Natural killer cell treated with Interleukin-12 subunit alpha and Interleukin-12 subunit beta and Interleukin-15 and Interleukin-18, amount 100 ng/mL, for 72 hours (primary cell): ENCODE results near the gene FCHO1. TPM values are rescaled to one million over a fixed set of nuclear protein-coding genes. Genes with fewer than 3 reads are reported as not detected.

ENCODE experiments used
- ATAC-seq, 2 donors: fragments of 150-1000 bp; cut with Tn5 transposase in 1 of 2; sonication (Bioruptor Pico), chemical (Tn5 transposase) in 1 of 2; 2 replicates each; pipeline ENCODE4 v1.10.0; 2021
- DNase-seq: peaks from one replicate; pipeline ENCODE4 v3.0.0; 2022; ENCODE audit warnings: low spot score
- H3K27ac Mint-ChIP-seq, 2 donors: 1 replicate in 1 of 2; 2 replicates in 1 of 2; pipeline ENCODE4 v1.8.0; 2022; ENCODE audit warnings: mixed read lengths in 2 of 2, mild to moderate bottlenecking in 1 of 2, moderate library complexity in 1 of 2
- H3K27me3 Mint-ChIP-seq, 2 donors: 1 replicate in 1 of 2; 2 replicates in 1 of 2; pipeline ENCODE4 v1.8.0; 2022; ENCODE audit warnings: mixed read lengths in 2 of 2
- H3K36me3 Mint-ChIP-seq: one replicate; pipeline ENCODE4 v1.8.0; 2022; ENCODE audit warnings: mixed read lengths
- H3K4me1 Mint-ChIP-seq, 2 donors: 1 replicate in 1 of 2; 2 replicates in 1 of 2; pipeline ENCODE4 v1.8.0; 2022; ENCODE audit warnings: low read depth in 2 of 2, mixed read lengths in 2 of 2, mild to moderate bottlenecking in 1 of 2
- H3K4me3 Mint-ChIP-seq: one replicate; pipeline ENCODE4 v1.8.0; 2022; ENCODE audit warnings: mixed read lengths
- H3K9me3 Mint-ChIP-seq: 2 replicates; pipeline ENCODE4 v1.8.0; 2022; ENCODE audit warnings: mixed read lengths
- total RNA-seq, 2 donors: library from RNA; stranded (reverse); gene quantifications; one replicate each; pipeline ENCODE4 v1.2.3, GENCODE V29; 2022

Gene FCHO1
- total RNA-seq, 2 donors from 2014 or later, result 28.6 to 71.0 TPM

- H3K36me3 Mint-ChIP-seq, result no peaks in the 10 kb centered on the region
- ATAC-seq (no peak), DNase-seq (no peak)
- H3K4me1 Mint-ChIP-seq, result peaks cover 15 to 19% of the 10 kb centered on the region in 2 donors
- H3K27ac Mint-ChIP-seq, result peak overlapping the region; percentile 37 to 80
- no peaks in the 10 kb centered on the region for H3K9me3 Mint-ChIP-seq
- H3K27me3 Mint-ChIP-seq, result no peaks in the 10 kb centered on the region
- peak overlapping the region; percentile 20 for H3K4me3 Mint-ChIP-seq
These were observed 7.2 kb upstream of the FCHO1 start for GRCh38 chr19:17743874-17744580.

GRCh38 chr19:17747205-17748098 lies 3.8 kb upstream of the FCHO1 start:
- no peaks in the 10 kb centered on the region for H3K27me3 Mint-ChIP-seq
- ATAC-seq, result peak; percentile 94 to 98
- H3K4me3 Mint-ChIP-seq, result peak overlapping the region; percentile 92
- peak overlapping the region in 1 of 2 donors; percentile 59 for H3K27ac Mint-ChIP-seq
- H3K9me3 Mint-ChIP-seq, result no peaks in the 10 kb centered on the region
- DNase-seq, result peak; percentile 97
- no peaks in the 10 kb centered on the region for H3K36me3 Mint-ChIP-seq
- H3K4me1 Mint-ChIP-seq, result peaks cover 34 to 40% of the 10 kb centered on the region in 2 donors

- Mint-ChIP-seq H3K4me3 (peak overlapping the region; percentile 92), H3K9me3 (no peaks in the 10 kb centered on the region), H3K36me3 (no peaks in the 10 kb centered on the region), H3K27me3 (no peaks in the 10 kb centered on the region), H3K27ac (peak overlapping the region; percentile 97 to 98), H3K4me1 (peaks cover 32 to 40% of the 10 kb centered on the region in 2 donors)
- ATAC-seq (no peak), DNase-seq (no peak)
These were observed 2.2 kb upstream of the FCHO1 start for GRCh38 chr19:17748884-17749638.

- Mint-ChIP-seq H3K27ac (peak overlapping the region; percentile 97 to 98), H3K9me3 (no peaks in the 10 kb centered on the region)
- ATAC-seq, result no peak
These were observed 1.4 kb upstream of the FCHO1 start for GRCh38 chr19:17749912-17750317.

GRCh38 chr19:17751912-17752273 lies 616 bp downstream of the FCHO1 start:
- no peak for DNase-seq

More at GRCh38 chr19:17749912-17750317, 1.4 kb upstream of the FCHO1 start:
- Mint-ChIP-seq H3K4me3 (peak overlapping the region; percentile 92), H3K4me1 (peaks cover 32 to 42% of the 10 kb centered on the region in 2 donors), H3K27me3 (no peaks in the 10 kb centered on the region), H3K36me3 (peaks cover 3% of the 10 kb centered on the region)
- DNase-seq, result no peak

GRCh38 chr19:17752865-17753639 lies 1.8 kb downstream of the FCHO1 start:
- Mint-ChIP-seq H3K4me3 (no peak overlapping the region), H3K4me1 (peaks cover 32 to 40% of the 10 kb centered on the region in 2 donors), H3K36me3 (peaks cover 5% of the 10 kb centered on the region), H3K27ac (no peak overlapping the region), H3K9me3 (no peaks in the 10 kb centered on the region), H3K27me3 (no peaks in the 10 kb centered on the region)
- DNase-seq (no peak), ATAC-seq (no peak)

More at GRCh38 chr19:17751912-17752273, 616 bp downstream of the FCHO1 start:
- peak overlapping the region; percentile 97 to 98 for H3K27ac Mint-ChIP-seq
- no peak for ATAC-seq
- peaks cover 5% of the 10 kb centered on the region for H3K36me3 Mint-ChIP-seq
- H3K4me3 Mint-ChIP-seq, result peak overlapping the region; percentile 92
- no peaks in the 10 kb centered on the region for H3K9me3 Mint-ChIP-seq
- no peaks in the 10 kb centered on the region for H3K27me3 Mint-ChIP-seq
- H3K4me1 Mint-ChIP-seq, result peaks cover 31 to 40% of the 10 kb centered on the region in 2 donors

- H3K27me3 Mint-ChIP-seq, result no peaks in the 10 kb centered on the region
These were observed 2.7 kb downstream of the FCHO1 start for GRCh38 chr19:17753976-17754375.

GRCh38 chr19:17754634-17755442 lies 3.6 kb downstream of the FCHO1 start:
- Mint-ChIP-seq H3K27me3 (no peaks in the 10 kb centered on the region), H3K27ac (peak overlapping the region; percentile 38 to 86), H3K36me3 (peaks cover 5% of the 10 kb centered on the region), H3K9me3 (no peaks in the 10 kb centered on the region), H3K4me3 (no peak overlapping the region), H3K4me1 (peaks cover 22 to 27% of the 10 kb centered on the region in 2 donors)
- DNase-seq, result no peak
- no peak for ATAC-seq

More at GRCh38 chr19:17753976-17754375, 2.7 kb downstream of the FCHO1 start:
- no peak for DNase-seq
- peaks cover 5% of the 10 kb centered on the region for H3K36me3 Mint-ChIP-seq
- no peak overlapping the region for H3K4me3 Mint-ChIP-seq
- peaks cover 31 to 35% of the 10 kb centered on the region in 2 donors for H3K4me1 Mint-ChIP-seq
- no peak for ATAC-seq
- H3K27ac Mint-ChIP-seq, result no peak overlapping the region
- no peaks in the 10 kb centered on the region for H3K9me3 Mint-ChIP-seq

- H3K36me3 Mint-ChIP-seq, result peaks cover 5% of the 10 kb centered on the region
- H3K4me3 Mint-ChIP-seq, result no peak overlapping the region
- H3K9me3 Mint-ChIP-seq, result no peaks in the 10 kb centered on the region
- peaks cover 22% of the 10 kb centered on the region in 2 donors for H3K4me1 Mint-ChIP-seq
- DNase-seq (no peak), ATAC-seq (no peak)
- H3K27me3 Mint-ChIP-seq, result no peaks in the 10 kb centered on the region
- H3K27ac Mint-ChIP-seq, result peak overlapping the region; percentile 38 to 86
These were observed 4.2 kb downstream of the FCHO1 start for GRCh38 chr19:17755443-17755890.

- no peak overlapping the region for H3K27ac Mint-ChIP-seq
- no peaks in the 10 kb centered on the region for H3K9me3 Mint-ChIP-seq
- ATAC-seq (no peak), DNase-seq (no peak)
- no peaks in the 10 kb centered on the region for H3K27me3 Mint-ChIP-seq
- peaks cover 19% of the 10 kb centered on the region in 2 donors for H3K4me1 Mint-ChIP-seq
- H3K36me3 Mint-ChIP-seq, result peaks cover 5% of the 10 kb centered on the region
- H3K4me3 Mint-ChIP-seq, result no peak overlapping the region
These were observed 4.8 kb downstream of the FCHO1 start for GRCh38 chr19:17755977-17756670.

GRCh38 chr19:17757125-17757524 lies 5.8 kb downstream of the FCHO1 start:
- H3K27me3 Mint-ChIP-seq, result no peaks in the 10 kb centered on the region
- H3K36me3 Mint-ChIP-seq, result peaks cover 5% of the 10 kb centered on the region
- no peak overlapping the region for H3K27ac Mint-ChIP-seq
- no peak overlapping the region for H3K4me3 Mint-ChIP-seq
- no peak for ATAC-seq
- peaks cover 10 to 11% of the 10 kb centered on the region in 2 donors for H3K4me1 Mint-ChIP-seq
- H3K9me3 Mint-ChIP-seq, result no peaks in the 10 kb centered on the region
- no peak for DNase-seq

GRCh38 chr19:17758515-17758914 lies 7.2 kb downstream of the FCHO1 start:
- H3K27me3 Mint-ChIP-seq, result no peaks in the 10 kb centered on the region
- H3K9me3 Mint-ChIP-seq, result no peaks in the 10 kb centered on the region
- H3K4me1 Mint-ChIP-seq, result peaks cover 10 to 11% of the 10 kb centered on the region in 2 donors
- no peak overlapping the region for H3K4me3 Mint-ChIP-seq
- DNase-seq, result no peak
- H3K27ac Mint-ChIP-seq, result no peak overlapping the region
- ATAC-seq, result no peak
- peaks cover 5% of the 10 kb centered on the region for H3K36me3 Mint-ChIP-seq
